ENCODE measurements around the gene INPP4B.
A peak's percentile ranks its signal among the peaks of the same experiment; 100 is the strongest.

Gene INPP4B

GRCh38 chr4:142043509-142043908, 802.6 kb downstream of the INPP4B start:
- DNase-seq, result no peak

DNA sequence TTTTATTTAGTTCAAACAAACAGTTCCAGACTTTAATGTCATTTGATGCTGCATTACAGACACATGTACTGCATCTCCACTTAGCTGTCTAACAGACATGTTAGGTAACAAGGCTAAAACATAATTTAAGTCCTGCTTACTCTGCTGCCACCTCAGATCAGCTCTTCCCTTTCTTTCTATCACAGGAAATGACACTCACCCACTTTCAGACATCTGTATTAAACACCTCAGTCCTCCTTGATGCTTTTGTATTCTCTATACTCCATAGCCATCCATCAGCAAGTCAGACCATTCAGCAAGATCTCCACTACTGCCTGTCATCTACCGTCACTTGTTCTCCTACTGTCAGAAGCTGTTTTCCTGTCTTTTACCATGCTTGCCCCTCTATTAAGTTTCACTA, 804.3 kb downstream of the INPP4B start:
- DNase-seq, result no peak

DNA sequence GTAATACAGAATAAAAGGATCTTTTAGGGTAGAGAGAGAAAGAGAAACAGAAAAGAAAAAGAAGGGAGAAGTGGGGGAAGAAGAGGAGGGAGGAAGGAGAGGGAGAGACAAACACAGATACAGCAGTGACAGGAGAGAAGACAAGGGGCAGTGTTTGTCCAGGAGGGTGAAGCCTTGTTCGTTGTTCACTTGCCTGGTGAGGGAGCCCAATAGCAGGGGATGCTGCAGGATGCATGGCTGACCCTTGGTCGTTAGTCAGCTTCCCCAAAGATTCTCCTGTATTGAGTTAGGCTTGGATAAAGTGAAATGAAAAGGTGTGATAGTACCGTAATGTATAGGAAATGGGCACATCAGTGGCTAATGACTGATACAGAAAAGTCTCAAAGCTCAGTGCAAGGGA, 806.1 kb downstream of the INPP4B start:
- no peak for DNase-seq

- no peak for DNase-seq
These were observed 809.1 kb downstream of the INPP4B start for GRCh38 chr4:142036795-142037583.

GRCh38 chr4:142035566-142035965, 810.5 kb downstream of the INPP4B start:
- no peak for DNase-seq

DNA sequence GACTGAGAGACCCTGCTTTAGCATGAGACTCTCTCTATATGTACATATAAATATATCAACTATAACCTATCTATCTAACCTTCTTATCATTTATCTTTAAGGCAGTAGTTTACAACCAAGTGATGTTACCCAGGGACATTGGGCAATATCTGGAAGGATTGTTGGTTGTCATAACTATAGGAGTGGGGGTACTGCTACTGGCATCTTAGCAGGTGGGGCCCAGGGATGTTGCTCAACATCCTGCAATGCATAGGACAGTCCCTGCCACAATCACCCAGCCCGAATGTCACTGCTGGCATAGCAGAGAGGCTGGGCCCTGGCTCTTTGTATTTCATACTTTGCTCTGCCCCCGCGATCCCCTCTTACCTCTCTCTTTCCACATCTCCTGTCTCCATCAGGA, 812.0 kb downstream of the INPP4B start:
- DNase-seq, result no peak

DNA sequence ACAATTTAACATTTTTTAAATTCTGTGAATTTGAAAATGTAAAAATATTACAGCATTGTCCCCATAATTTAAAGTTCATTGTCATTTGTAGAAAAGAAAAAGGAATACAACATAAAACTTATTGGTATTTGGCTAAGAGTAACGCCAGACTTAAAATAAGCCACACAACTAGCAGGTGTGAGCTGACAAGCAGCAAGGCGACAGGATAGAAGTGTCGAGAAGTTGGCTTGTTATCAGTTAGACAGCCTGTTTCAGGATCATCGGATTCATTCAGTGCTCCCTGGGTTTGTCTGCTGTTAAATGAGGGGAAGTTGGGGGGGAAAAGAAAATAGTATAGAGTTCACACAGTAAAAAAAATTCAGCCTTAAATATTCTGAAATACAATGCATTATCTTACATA, 816.1 kb downstream of the INPP4B start:
- DNase-seq, result no peak

DNA sequence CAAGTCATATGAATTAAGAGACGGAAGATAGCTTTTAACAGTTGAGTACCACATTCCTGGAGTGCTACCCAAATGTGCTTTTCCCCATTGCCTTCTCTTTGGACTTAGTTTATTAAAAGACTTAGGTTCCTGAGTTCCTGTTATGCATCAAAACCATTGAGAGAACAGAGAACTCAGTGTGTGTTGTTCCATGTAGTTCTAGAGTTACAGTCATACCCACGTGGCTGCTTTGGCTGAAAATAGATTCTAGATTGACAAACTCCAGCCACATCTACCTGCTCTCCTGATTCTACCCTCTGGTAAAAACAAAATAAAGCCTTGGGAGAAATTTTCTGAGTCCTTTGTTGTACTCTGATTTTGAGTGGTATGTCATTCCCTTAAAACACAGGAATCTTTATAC, 824.3 kb downstream of the INPP4B start:
- DNase-seq, result no peak

DNA sequence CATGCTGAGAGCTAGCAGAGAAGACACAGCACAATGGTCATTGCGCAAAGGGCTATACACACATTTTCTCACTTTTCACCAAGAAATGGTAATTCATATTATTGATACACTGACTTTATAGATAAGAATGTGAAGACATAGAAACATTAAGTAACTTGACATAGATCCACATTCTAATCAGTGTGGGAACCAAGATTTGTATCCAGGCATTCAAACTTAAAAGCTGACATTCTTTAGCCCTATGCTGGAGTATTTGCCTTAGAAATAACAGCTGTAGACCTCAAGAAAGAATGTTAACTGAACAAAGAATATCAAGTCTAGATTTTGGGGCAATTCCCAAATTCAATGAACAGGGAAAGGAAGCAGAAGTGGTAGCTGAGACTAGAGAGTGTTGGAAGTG, 824.9 kb downstream of the INPP4B start:
- no peak for DNase-seq

DNA sequence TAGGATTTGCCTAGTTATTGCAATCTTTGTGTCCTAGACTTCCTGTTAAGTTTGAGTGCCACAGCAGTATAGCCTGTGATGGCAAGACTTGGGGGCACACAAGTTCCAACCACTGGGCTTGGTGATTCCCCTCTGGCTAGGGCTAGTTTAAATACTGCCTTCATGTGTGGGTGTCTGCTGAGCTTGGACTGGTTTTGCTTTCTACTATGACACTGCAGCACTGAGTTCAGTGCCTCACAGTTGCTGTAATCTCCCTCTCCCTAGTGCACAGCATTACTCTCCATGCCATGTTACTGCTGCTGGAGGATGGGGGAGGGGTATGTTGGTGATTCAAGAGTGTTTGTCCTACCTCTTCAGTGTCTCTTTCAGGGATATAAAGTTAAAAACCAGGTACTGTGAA, 830.1 kb downstream of the INPP4B start:
- no peak for DNase-seq

DNA sequence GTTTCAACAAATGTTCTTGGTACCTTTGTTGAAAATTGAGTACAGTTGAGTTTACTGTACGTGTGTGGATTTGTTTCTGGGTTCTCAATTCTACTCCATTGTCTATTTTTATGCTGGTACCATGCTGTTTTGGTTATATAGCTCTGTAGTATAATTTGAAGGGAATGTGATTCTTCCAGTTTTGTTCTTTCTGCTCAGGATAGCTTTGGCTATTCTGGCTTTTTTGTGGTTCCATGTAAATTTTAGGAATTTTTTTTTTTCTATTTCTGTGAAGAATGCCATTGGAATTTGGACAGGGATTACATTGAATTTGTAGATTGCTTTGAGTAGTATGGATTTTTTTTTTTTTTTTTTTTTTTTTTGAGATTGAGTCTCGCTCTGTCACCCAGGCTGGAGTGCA, 836.4 kb downstream of the INPP4B start:
- no peak for DNase-seq

- DNase-seq, result no peak
These were observed 840.6 kb downstream of the INPP4B start for GRCh38 chr4:142005519-142005918.

- no peak for DNase-seq
These were observed 846.5 kb downstream of the INPP4B start for GRCh38 chr4:141999446-142000143.

GRCh38 chr4:141995056-141995455, 851.0 kb downstream of the INPP4B start:
- no peak for DNase-seq

- peak in 1 of 2 experiments; percentile 13 for DNase-seq
These were observed 868.7 kb downstream of the INPP4B start for GRCh38 chr4:141977433-141977832.

Measured in NCI-H526 (cell line).